Measurements from ENCODE around the gene EXOC6B. TPM values are rescaled to one million over a fixed set of nuclear protein-coding genes. Genes with fewer than 3 reads are reported as not detected.

The EXOC6B gene
- total RNA-seq, 2 experiments from 2014 or later: 8.5 to 8.6 TPM

DNA sequence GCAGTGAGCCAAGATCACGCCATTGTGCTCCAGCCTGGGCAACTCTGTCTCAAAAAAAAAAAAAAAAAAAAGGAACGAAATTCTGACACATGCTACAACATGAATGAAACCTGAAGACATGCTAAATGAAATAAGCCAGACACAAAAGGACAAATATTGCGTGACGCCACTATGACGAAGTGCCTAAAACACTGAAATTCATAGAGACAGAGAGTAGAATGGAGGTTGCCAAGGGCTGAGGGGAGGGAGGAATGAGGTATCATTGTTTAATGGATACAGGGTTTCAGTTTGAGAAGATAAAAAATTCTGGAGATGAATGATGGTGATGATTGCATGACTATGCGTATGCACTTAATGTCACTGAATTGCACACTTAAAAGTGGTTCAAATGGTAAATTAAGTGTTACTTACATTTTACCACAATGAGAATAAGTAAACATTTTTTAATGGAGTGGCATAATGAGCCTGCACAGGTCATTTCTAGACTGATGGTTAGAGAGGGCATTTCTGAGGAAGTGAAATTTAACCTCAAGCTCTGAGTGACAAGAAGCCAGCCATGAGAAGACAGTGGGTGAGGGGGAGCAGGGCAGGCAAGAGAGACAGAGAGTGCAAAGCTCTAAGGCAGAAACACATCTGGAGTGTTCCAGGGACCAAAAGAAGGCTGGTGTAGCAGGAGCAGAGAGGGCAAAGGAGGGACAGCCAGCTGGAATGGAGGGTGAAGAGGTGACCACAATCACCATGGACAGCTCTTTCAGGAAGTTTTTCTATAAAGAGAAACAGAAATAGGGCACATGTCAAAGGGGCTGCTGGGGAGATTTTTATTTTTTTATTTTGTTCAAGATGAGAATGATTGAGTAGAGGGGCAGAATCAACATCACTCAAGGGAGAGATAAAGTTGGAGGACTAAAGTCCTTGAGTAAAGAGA is 20.6 kb upstream of the EXOC6B start:
- no peaks in the 10 kb centered on the region for H3K9me3 Mint-ChIP-seq
- no peak overlapping the region for H3K27ac Mint-ChIP-seq
- ChIA-PET POLR2A (no interaction called here), CTCF (interaction anchor here (0.7 kb wide), 1 partner anchor 18 kb away, joined by 3 read pairs; no protein-coding TSS in a partner anchor)
- intact Hi-C loops (cut with micrococcal nuclease): no loop called here
- H3K27me3 Mint-ChIP-seq: peaks cover 14% of the 10 kb centered on the region
- no peak overlapping the region for H3K4me3 Mint-ChIP-seq
- H3K4me1 Mint-ChIP-seq (ENCODE audit: low read depth): no peaks in the 10 kb centered on the region
- DNase-seq: no peak
- no peaks in the 10 kb centered on the region for H3K36me3 Mint-ChIP-seq

DNA sequence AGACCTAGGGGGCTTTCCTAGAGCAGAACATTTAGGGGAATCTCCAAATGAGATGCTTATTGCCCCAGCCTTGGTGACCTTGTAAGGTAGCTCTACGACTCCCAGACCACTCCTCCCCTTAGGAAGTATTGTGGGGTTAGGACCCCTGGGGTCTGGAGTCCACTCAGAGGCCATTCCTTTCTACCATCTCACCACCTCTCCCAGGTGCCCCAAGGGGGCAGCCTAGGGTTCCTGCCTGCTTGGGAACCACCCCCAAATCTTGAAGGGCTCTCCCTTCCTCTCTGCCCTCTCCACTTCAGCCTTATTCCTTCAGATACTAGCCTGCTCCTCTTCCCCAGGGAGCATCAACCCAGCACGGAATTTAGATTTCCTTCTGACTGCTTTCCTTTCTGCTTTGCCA is 17.5 kb upstream of the EXOC6B start:
- Mint-ChIP-seq H3K4me3 (no peak overlapping the region), H3K9me3 (no peaks in the 10 kb centered on the region), H3K27me3 (peaks cover 18% of the 10 kb centered on the region), H3K4me1 (ENCODE audit: low read depth) (no peaks in the 10 kb centered on the region), H3K36me3 (no peaks in the 10 kb centered on the region), H3K27ac (no peak overlapping the region)
- DNase-seq: no peak
- ChIA-PET CTCF (interaction anchor here (3.9 kb wide), 1 partner anchor 20 kb away, joined by 15 read pairs; no protein-coding TSS in a partner anchor), POLR2A (no interaction called here)
- intact Hi-C loops (cut with micrococcal nuclease): no loop called here

DNA sequence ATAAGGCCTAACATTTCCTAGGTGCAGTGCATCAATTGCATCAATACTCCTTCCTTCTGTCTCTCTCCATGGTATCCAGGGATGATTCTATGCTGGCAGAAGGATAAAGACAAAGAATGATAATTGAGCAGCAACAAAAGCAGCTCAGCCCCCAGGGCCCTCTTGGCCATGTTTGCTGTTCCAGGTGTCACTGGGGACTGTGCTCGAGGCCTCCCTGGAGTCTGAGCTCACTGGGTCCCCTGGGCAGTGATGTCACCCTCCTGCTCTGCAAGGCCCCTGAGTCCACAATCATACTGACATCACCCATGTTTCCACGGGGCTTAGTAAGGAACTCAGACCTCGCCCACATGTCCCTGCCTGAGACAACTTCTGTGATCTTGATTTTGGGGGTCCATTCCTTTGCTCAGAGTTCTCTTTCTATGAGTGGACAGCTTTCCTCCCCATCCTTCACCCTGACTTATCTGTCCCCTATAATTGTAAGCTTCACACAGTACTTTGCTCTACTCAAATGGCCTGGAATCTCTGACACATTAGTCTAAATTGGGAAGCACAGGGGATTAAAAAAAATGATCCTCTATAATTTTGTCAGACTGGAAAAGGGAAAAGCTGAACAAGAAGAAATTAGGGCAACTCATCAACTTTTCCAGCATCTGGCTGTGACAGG is 15.8 kb upstream of the EXOC6B start:
- POLR2A ChIA-PET: no interaction called here

DNA sequence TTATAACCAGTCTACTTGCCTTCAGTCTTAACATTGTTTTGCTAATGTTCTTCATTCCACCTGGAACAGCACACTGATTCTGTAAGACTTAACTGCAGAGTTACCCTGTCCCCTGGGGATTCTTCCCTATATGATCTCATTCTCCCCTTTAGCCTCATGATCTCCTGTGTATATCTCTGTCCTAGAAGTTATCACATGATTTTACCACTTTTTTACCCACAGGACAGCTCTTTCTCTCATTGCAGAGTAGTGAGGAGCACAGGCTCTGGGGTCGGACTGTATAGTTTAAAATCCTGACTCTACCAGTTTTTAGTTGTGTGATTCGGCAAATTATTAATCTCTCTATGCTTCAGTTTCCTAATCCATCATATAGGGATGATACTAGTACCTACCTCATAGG is 14.2 kb upstream of the EXOC6B start:
- Mint-ChIP-seq H3K27me3 (peaks cover 18% of the 10 kb centered on the region), H3K4me3 (no peak overlapping the region), H3K4me1 (ENCODE audit: low read depth) (no peaks in the 10 kb centered on the region), H3K9me3 (no peaks in the 10 kb centered on the region), H3K36me3 (no peaks in the 10 kb centered on the region), H3K27ac (no peak overlapping the region)
- POLR2A ChIA-PET: no interaction called here
- intact Hi-C loops (cut with micrococcal nuclease): no loop called here
- no peak for DNase-seq
- CTCF ChIA-PET: interaction anchor here (2.0 kb wide), 1 partner anchor 19 kb away, joined by 5 read pairs; no protein-coding TSS in a partner anchor

More for the DNA sequence above, 15.8 kb upstream of the EXOC6B start:
- intact Hi-C loops (cut with micrococcal nuclease): no loop called here
- Mint-ChIP-seq H3K9me3 (no peaks in the 10 kb centered on the region), H3K27me3 (peaks cover 18% of the 10 kb centered on the region), H3K27ac (no peak overlapping the region), H3K36me3 (no peaks in the 10 kb centered on the region), H3K4me1 (ENCODE audit: low read depth) (no peaks in the 10 kb centered on the region), H3K4me3 (no peak overlapping the region)
- CTCF ChIA-PET: interaction anchor here (0.7 to 3.9 kb wide), 4 partner anchors 10 to 22 kb away, joined by 3 to 15 read pairs (median 4); no protein-coding TSS in a partner anchor
- DNase-seq: no peak

DNA sequence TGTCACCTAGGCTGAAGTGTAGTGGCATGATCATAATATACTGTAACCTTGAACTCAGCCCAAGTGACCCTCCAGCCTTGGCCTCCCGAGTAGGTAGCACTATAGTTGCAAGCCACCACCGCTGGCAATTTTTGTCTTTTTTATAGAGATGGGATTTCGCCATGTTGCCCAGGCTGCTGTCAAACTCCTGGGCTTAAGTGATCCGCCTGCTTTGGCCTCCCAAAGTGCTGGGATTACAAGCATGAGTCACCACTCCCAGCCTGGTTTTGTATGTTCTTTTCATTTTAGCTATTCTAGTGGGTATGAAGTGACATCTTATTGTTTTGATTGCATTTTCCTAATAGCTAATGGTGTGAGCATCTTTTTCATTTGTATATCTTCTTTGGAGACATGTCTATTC is 11.3 kb upstream of the EXOC6B start:
- Mint-ChIP-seq H3K4me3 (no peak overlapping the region), H3K36me3 (no peaks in the 10 kb centered on the region), H3K27ac (no peak overlapping the region), H3K27me3 (peaks cover 14% of the 10 kb centered on the region), H3K9me3 (no peaks in the 10 kb centered on the region), H3K4me1 (ENCODE audit: low read depth) (peaks cover 5% of the 10 kb centered on the region)
- POLR2A ChIA-PET: no interaction called here
- DNase-seq: no peak
- CTCF ChIA-PET: interaction anchor here (0.5 kb wide), 1 partner anchor 67 kb away, joined by 3 read pairs; no protein-coding TSS in a partner anchor
- intact Hi-C loops (cut with micrococcal nuclease): no loop called here

DNA sequence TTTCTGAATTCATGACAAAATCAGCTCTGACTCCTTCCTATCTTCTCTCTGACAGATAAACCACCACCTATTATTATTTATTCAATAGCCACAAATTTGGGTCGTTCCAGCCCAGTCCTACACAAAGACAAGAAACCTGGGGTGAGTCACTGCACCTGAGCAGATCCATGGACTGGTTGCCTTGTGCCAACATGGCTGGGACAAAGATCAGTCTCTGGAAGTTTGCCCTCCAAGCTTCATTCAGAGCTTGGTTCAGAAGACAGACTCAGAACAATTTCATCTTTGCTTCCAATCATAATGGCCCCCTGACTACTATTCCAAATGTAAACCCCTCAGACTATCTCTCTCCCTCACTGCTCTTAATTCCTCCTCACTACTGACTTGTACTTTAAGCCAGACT is 9.6 kb upstream of the EXOC6B start:
- Mint-ChIP-seq H3K27me3 (peaks cover 9% of the 10 kb centered on the region), H3K27ac (no peak overlapping the region), H3K36me3 (no peaks in the 10 kb centered on the region), H3K9me3 (no peaks in the 10 kb centered on the region), H3K4me3 (no peak overlapping the region), H3K4me1 (ENCODE audit: low read depth) (peaks cover 5% of the 10 kb centered on the region)
- CTCF ChIA-PET: no interaction called here
- intact Hi-C loops (cut with micrococcal nuclease): no loop called here
- DNase-seq: no peak
- POLR2A ChIA-PET: no interaction called here

DNA sequence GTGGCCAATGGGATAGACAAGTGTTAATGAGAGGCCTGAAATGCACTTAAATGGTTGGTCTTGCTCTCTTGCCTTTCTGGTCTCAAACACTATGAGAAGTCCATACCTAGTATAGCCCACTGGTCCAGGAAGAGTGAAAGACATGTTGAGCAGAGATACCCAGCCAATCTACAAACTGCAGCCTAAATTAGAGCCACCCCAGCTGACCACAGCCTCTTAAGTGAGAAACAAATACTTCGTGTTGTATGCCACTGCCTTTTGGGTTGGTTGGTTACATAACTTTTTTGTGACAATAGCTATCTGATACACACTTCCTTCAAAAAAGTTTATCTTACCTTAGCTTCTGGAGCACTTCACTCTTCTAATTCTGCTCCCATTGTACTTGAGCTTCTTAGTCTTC is 8.8 kb upstream of the EXOC6B start:
- Mint-ChIP-seq H3K9me3 (no peaks in the 10 kb centered on the region), H3K4me3 (no peak overlapping the region), H3K4me1 (ENCODE audit: low read depth) (peaks cover 5% of the 10 kb centered on the region), H3K27me3 (peaks cover 4% of the 10 kb centered on the region), H3K27ac (no peak overlapping the region), H3K36me3 (no peaks in the 10 kb centered on the region)
- ChIA-PET CTCF (no interaction called here), POLR2A (no interaction called here)
- intact Hi-C loops (cut with micrococcal nuclease): no loop called here
- no peak for DNase-seq

DNA sequence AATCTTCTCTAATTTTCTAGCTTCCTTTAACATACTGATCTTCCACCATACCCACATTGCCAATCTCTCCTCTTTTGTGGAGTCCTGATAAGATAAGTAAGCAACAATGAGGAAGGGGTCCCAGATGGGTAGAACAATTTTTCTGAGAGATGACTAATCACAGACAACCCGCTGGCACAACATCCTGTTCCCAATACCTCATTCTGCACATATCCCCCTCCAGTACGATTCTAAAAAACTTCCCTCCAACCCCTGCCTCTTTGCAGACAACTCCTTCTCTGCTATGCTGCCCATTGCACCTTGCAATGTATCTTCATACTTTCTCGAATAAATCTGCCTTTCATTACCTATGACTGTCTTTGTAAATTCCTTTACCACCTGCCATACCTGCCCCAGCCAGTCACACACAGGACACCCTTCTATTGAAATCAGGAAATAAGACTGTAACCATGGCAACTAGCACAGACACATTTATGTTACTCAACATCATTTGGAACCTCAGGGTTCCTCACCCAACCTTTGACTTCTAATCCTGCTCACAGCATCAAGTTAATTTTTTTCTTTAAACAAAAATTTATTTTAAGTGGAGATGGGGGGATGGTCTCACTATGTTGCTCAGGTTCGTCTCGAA is 7.4 kb upstream of the EXOC6B start:
- no peak overlapping the region for H3K4me3 Mint-ChIP-seq
- H3K27ac Mint-ChIP-seq: no peak overlapping the region
- POLR2A ChIA-PET: no interaction called here
- no peak for DNase-seq
- CTCF ChIA-PET: interaction anchor here (1.2 kb wide), 1 partner anchor 29 kb away, joined by 4 read pairs; no protein-coding TSS in a partner anchor
- peaks cover 5% of the 10 kb centered on the region for H3K4me1 Mint-ChIP-seq (ENCODE audit: low read depth)
- intact Hi-C loops (cut with micrococcal nuclease): no loop called here
- H3K36me3 Mint-ChIP-seq: no peaks in the 10 kb centered on the region
- peaks cover 3% of the 10 kb centered on the region for H3K27me3 Mint-ChIP-seq
- no peaks in the 10 kb centered on the region for H3K9me3 Mint-ChIP-seq

DNA sequence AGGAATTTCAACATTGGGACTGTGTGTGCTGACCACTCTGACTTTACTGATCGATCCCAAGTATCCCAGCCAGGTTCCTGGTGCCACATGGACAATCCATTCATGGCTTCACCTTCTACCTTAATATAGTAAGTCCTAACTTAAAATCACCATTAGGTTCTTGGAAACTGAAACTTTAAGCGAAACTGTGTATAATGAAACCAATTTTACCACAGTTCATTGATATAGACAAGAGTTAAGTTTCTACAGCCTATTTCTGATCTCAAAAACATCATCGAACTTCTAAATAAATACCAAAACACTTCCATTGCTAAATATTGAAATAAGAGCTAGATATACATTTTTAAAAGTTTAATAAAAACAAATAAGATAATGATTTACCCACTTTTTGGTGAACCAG is 4.4 kb upstream of the EXOC6B start:
- intact Hi-C loops (cut with micrococcal nuclease): no loop called here
- peaks cover 13% of the 10 kb centered on the region for H3K4me1 Mint-ChIP-seq (ENCODE audit: low read depth)
- POLR2A ChIA-PET: no interaction called here

DNA sequence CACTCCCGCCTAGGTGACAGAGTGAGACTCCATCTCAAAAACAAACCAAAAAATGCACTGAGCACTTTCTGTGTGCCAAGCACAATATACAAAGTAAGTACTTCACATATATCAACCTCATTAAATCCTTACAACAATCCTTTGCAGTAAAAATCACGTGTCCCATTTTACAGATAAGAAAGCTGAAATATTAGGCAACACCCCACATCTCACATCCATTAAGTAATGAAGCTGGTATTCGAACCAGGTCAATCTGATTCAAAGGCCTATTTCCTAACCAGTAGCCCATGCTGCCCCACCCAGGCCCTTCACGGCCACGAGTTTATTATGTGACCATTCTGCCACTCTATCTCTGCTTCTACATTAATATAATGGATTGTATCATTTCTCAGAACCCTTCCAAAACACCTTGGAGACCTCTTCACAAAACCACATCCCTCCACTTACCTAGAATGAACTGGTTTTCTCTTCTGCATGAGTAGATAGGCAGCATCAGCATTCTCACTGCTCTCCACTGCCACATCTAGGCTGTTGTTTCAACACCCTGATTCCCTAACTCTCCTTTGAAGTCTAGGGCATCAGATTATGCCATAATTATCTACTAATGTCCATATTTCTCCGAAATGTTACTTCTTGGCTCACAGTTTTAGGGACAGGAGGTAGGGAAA is 3.1 kb upstream of the EXOC6B start:
- Mint-ChIP-seq H3K36me3 (no peaks in the 10 kb centered on the region), H3K4me1 (ENCODE audit: low read depth) (peaks cover 26% of the 10 kb centered on the region), H3K4me3 (no peak overlapping the region), H3K27me3 (peaks cover 3% of the 10 kb centered on the region), H3K9me3 (no peaks in the 10 kb centered on the region), H3K27ac (no peak overlapping the region)
- ChIA-PET POLR2A (no interaction called here), CTCF (interaction anchor here (1.2 kb wide), 1 partner anchor 32 kb away, joined by 3 read pairs; no protein-coding TSS in a partner anchor)
- no peak for DNase-seq
- intact Hi-C loops (cut with micrococcal nuclease): no loop called here

More for the DNA sequence above, 4.4 kb upstream of the EXOC6B start:
- Mint-ChIP-seq H3K9me3 (no peaks in the 10 kb centered on the region), H3K4me3 (no peak overlapping the region), H3K36me3 (no peaks in the 10 kb centered on the region), H3K27ac (no peak overlapping the region), H3K27me3 (peaks cover 3% of the 10 kb centered on the region)
- no peak for DNase-seq
- CTCF ChIA-PET: interaction anchor here (0.7 kb wide), 1 partner anchor 29 kb away, joined by 3 read pairs; no protein-coding TSS in a partner anchor

DNA sequence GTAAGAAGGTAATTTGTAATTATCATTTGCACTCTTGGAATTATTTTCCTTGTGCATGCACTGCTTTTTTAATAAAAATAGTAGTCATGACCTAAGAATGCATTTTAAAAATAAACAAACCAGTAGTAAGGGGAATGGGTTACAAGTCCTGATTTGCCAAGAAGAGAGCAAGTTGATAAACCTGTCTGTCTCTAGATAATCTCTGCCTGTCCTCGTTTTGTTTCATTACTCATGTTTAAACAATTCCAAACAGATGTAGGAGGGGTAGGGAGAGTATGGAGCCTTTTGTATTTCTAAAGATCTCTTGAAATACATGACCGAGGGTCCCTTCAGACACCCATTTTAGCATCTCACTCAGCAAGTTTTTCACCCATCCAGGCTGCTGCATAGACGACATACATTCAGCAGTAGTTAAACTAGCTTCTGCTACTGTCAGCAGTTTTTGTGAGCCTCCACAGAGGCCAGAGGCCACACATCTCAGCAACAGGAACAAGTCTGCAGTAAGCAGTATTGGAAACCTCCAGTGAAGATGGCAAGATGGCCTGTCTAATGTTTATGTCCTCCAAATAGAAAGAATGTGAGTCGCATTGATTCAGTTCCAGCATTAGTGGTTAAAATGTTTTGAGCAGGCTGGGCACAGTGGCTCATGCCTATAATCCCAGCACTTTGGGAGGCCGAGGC is 2.3 kb upstream of the EXOC6B start:
- no peak overlapping the region for H3K27ac Mint-ChIP-seq
- no peaks in the 10 kb centered on the region for H3K9me3 Mint-ChIP-seq
- no peak for DNase-seq
- H3K27me3 Mint-ChIP-seq: peaks cover 3% of the 10 kb centered on the region
- intact Hi-C loops (cut with micrococcal nuclease): no loop called here
- H3K4me1 Mint-ChIP-seq (ENCODE audit: low read depth): peaks cover 25% of the 10 kb centered on the region
- ChIA-PET POLR2A (no interaction called here), CTCF (no interaction called here)
- no peak overlapping the region for H3K4me3 Mint-ChIP-seq
- H3K36me3 Mint-ChIP-seq: no peaks in the 10 kb centered on the region

All from activated CD4-positive, alpha-beta memory T cell treated with anti-CD3 and anti-CD28 coated beads for 36 hours (primary cell).